Muscle of leg (tissue), 11 donors: Measurements from ENCODE around the gene TBX1. TPM values are rescaled to one million over a fixed set of nuclear protein-coding genes. Genes with fewer than 3 reads are reported as not detected.
"Not testable (repeated sequence)": the region's sequence is repeated elsewhere in the genome, so short reads cannot be mapped to it uniquely, and the experiment has no call there.

ENCODE experiments used
- DNase-seq: peaks from one replicate; pipeline ENCODE4 v3.0.0; 2013
- H3K27ac ChIP-seq: one replicate; pipeline ENCODE4 v1.5.1; 2013; ENCODE audit warnings: mild to moderate bottlenecking, low read length, control low read depth
- H3K27me3 ChIP-seq: one replicate; pipeline ENCODE4 v1.6.1; 2013; ENCODE audit warnings: low read length; ENCODE audit not compliant: control insufficient read depth, insufficient read depth
- H3K36me3 ChIP-seq: one replicate; pipeline ENCODE4 v1.6.1; 2013; ENCODE audit warnings: low read length; ENCODE audit not compliant: control insufficient read depth, insufficient read depth
- H3K4me1 ChIP-seq: one replicate; pipeline ENCODE4 v1.6.1; 2013; ENCODE audit warnings: low read length; ENCODE audit not compliant: control insufficient read depth, insufficient read depth
- H3K4me3 ChIP-seq: one replicate; pipeline ENCODE4 v1.5.1; 2013; ENCODE audit warnings: low read length, control low read depth
- H3K9me3 ChIP-seq: replicated peaks from 2 replicates; pipeline ENCODE4 v1.6.1; 2013; ENCODE audit warnings: low read depth, low read length; ENCODE audit not compliant: control insufficient read depth
- WGBS: methylation state at CpG from one replicate; pipeline ENCODE4 v1.1.5; 2013; ENCODE audit warnings: missing lambda C conversion rate; ENCODE audit not compliant: insufficient coverage; 5-methylcytosine and 5-hydroxymethylcytosine counted together
- polyA plus RNA-seq, 8 donors: library from polyadenylated mRNA; unstranded; fragments of 120-200 nt; gene quantifications; one replicate each; pipeline versions ENCODE4 v1.2.1 to v1.2.3, GENCODE V29; 2013; ENCODE audit warnings: inconsistent platforms in 1 of 8, low replicate concordance in 1 of 8; ENCODE audit not compliant: insufficient read length in 8 of 8, insufficient read depth in 1 of 8
- total RNA-seq: library from RNA; stranded (reverse); fragments of 120-200 nt; gene quantifications from one replicate; pipeline ENCODE4 v1.2.4, GENCODE V29; 2013

The TBX1 gene
- total and polyA plus RNA-seq, 9 donors: 7.2 to 50.3 (median 11.9) TPM

- Histone ChIP-seq H3K27ac (no peak overlapping the region), H3K4me1 (peaks cover 6% of the 10 kb centered on the region), H3K4me3 (no peak overlapping the region), H3K36me3 (no peaks in the 10 kb centered on the region), H3K9me3 (no peaks in the 10 kb centered on the region), H3K27me3 (peaks cover 57% of the 10 kb centered on the region)
- DNase-seq: no peak
- 77% methylated on average over 15 of the region's 24 CpGs for WGBS
Observed at GRCh38 chr22:19775496-19776325, 15.1 kb downstream of the TBX1 start.

GRCh38 chr22:19776433-19777031, 16.0 kb downstream of the TBX1 start:
- 48% methylated on average over 10 of the region's 18 CpGs for WGBS
- H3K27me3 ChIP-seq: peaks cover 52% of the 10 kb centered on the region
- H3K9me3 ChIP-seq: no peaks in the 10 kb centered on the region
- H3K27ac ChIP-seq: no peak overlapping the region
- DNase-seq: no peak
- no peaks in the 10 kb centered on the region for H3K36me3 ChIP-seq
- H3K4me1 ChIP-seq: peaks cover 6% of the 10 kb centered on the region
- H3K4me3 ChIP-seq: no peak overlapping the region

GRCh38 chr22:19777192-19777591, 16.6 kb downstream of the TBX1 start:
- not testable (repeated sequence) for H3K9me3 ChIP-seq, DNase-seq, H3K4me1 ChIP-seq, H3K27ac ChIP-seq, H3K36me3 ChIP-seq, H3K4me3 ChIP-seq
- WGBS: no CpG with 5 or more reads among the region's 6 CpGs
- peaks cover 49% of the 10 kb centered on the region for H3K27me3 ChIP-seq

- H3K4me3 ChIP-seq: no peak overlapping the region
- H3K4me1 ChIP-seq: peaks cover 2% of the 10 kb centered on the region
- no peaks in the 10 kb centered on the region for H3K36me3 ChIP-seq
- H3K27me3 ChIP-seq: peaks cover 38% of the 10 kb centered on the region
- 71% methylated on average over 5 of the region's 10 CpGs for WGBS
- peaks cover 2% of the 10 kb centered on the region for H3K9me3 ChIP-seq
- no peak for DNase-seq
- H3K27ac ChIP-seq: no peak overlapping the region
Observed at GRCh38 chr22:19779011-19779421, 18.4 kb downstream of the TBX1 start.

GRCh38 chr22:19779685-19780268, 19.2 kb downstream of the TBX1 start:
- no peak for DNase-seq
- no peak overlapping the region for H3K4me3 ChIP-seq
- H3K27me3 ChIP-seq: peaks cover 34% of the 10 kb centered on the region
- no peak overlapping the region for H3K27ac ChIP-seq
- WGBS: 27% methylated on average over 5 of the region's 13 CpGs
- no peaks in the 10 kb centered on the region for H3K36me3 ChIP-seq
- peaks cover 2% of the 10 kb centered on the region for H3K9me3 ChIP-seq
- peaks cover 2% of the 10 kb centered on the region for H3K4me1 ChIP-seq

GRCh38 chr22:19782533-19782932, 22.0 kb downstream of the TBX1 start:
- H3K4me1 ChIP-seq: peaks cover 2% of the 10 kb centered on the region
- WGBS: no CpG with 5 or more reads among the region's 1 CpG
- DNase-seq: no peak
- no peaks in the 10 kb centered on the region for H3K36me3 ChIP-seq
- H3K4me3 ChIP-seq: no peak overlapping the region
- peaks cover 2% of the 10 kb centered on the region for H3K9me3 ChIP-seq
- H3K27me3 ChIP-seq: peaks cover 18% of the 10 kb centered on the region
- H3K27ac ChIP-seq: no peak overlapping the region

- no peak for DNase-seq
Observed at GRCh38 chr22:19783586-19784383, 23.2 kb downstream of the TBX1 start.

GRCh38 chr22:19784384-19785175, 24.0 kb downstream of the TBX1 start:
- Histone ChIP-seq H3K4me1 (peaks cover 2% of the 10 kb centered on the region), H3K27ac (no peak overlapping the region), H3K27me3 (peaks cover 7% of the 10 kb centered on the region), H3K36me3 (no peaks in the 10 kb centered on the region), H3K4me3 (no peak overlapping the region), H3K9me3 (peaks cover 2% of the 10 kb centered on the region)
- 88% methylated on average over 26 of the region's 33 CpGs for WGBS
- DNase-seq: no peak

More at GRCh38 chr22:19783586-19784383, 23.2 kb downstream of the TBX1 start:
- Histone ChIP-seq H3K4me1 (peaks cover 2% of the 10 kb centered on the region), H3K4me3 (no peak overlapping the region), H3K27ac (no peak overlapping the region), H3K27me3 (peaks cover 12% of the 10 kb centered on the region), H3K9me3 (peaks cover 2% of the 10 kb centered on the region), H3K36me3 (no peaks in the 10 kb centered on the region)
- 78% methylated on average over 21 of the region's 24 CpGs for WGBS

GRCh38 chr22:19785461-19786263, 25.1 kb downstream of the TBX1 start:
- DNase-seq: no peak
- no peak overlapping the region for H3K27ac ChIP-seq
- no peaks in the 10 kb centered on the region for H3K4me1 ChIP-seq
- no peak overlapping the region for H3K4me3 ChIP-seq
- H3K27me3 ChIP-seq: peaks cover 5% of the 10 kb centered on the region
- H3K36me3 ChIP-seq: no peaks in the 10 kb centered on the region
- 86% methylated on average over 13 of the region's 22 CpGs for WGBS
- peaks cover 2% of the 10 kb centered on the region for H3K9me3 ChIP-seq
